DMS79 (cell line): Measurements from ENCODE around the gene RNF149.
"Not testable (repeated sequence)": the region's sequence is repeated elsewhere in the genome, so short reads cannot be mapped to it uniquely, and the experiment has no call there.

ENCODE experiments used
- DNase-seq: peaks from one replicate; lab custom pipeline; 2025; lab: John Stamatoyannopoulos, UW

Gene RNF149, protein sequence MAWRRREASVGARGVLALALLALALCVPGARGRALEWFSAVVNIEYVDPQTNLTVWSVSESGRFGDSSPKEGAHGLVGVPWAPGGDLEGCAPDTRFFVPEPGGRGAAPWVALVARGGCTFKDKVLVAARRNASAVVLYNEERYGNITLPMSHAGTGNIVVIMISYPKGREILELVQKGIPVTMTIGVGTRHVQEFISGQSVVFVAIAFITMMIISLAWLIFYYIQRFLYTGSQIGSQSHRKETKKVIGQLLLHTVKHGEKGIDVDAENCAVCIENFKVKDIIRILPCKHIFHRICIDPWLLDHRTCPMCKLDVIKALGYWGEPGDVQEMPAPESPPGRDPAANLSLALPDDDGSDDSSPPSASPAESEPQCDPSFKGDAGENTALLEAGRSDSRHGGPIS

DNA sequence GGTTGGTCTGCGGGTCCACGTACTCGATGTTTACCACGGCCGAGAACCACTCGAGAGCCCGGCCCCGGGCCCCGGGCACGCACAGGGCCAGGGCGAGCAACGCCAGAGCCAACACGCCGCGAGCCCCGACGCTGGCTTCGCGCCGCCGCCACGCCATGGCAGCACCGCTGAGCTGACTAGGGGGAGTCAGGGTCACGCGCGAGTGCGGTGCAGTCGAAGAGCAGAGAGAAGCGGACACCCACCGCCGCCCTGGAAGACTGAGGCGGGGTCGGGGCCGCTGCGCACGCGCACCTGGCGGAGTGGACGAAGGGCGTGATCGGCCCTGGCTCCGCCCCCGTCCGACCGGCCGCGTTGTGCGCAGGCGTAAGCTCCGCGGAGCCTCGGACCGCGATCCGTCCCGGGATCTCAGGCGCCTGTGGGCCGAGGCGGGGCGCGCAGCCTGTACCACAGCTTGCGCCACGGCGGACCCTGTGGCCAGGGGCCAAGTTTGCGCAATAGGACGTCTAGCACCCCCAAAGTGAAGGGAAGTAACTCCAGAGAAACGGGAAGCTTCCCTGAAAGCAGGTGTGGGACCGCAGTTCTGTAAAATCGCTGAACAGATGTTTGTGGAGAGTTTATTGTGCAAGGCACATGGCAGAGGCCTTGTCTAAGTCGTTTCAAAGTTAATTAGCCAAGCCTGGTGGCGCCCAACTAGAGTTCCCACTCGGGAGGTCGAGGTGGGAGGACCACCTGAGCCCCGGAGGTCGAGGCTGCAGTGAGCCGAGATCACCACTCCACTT is at the start of gene RNF149:
TSS of gene RNF149 (minus strand) at position 270 of the 779 bp plus-strand sequence. CDS start at position 157, 113 bp downstream.
- peak; percentile 43 for DNase-seq

DNA sequence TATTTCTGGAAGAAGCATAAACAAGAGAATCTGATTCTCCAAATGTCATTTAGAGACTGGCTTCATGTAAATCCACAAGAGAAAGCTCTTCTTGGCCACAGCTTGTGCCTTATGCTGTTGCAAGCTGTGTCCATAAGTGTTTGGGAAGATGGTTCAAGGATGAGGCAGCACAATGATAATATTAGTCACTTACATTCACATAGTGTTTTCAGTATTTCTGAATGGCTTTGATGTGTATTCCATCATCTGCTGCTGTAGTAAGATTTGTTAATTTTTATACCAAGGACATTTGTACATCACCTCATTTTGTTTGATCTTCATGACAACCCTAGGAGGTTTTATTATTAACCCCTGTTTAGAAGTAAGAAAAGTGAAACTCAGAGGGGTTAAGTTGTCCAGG is 48.9 kb upstream of the RNF149 start:
- DNase-seq, result no peak

DNA sequence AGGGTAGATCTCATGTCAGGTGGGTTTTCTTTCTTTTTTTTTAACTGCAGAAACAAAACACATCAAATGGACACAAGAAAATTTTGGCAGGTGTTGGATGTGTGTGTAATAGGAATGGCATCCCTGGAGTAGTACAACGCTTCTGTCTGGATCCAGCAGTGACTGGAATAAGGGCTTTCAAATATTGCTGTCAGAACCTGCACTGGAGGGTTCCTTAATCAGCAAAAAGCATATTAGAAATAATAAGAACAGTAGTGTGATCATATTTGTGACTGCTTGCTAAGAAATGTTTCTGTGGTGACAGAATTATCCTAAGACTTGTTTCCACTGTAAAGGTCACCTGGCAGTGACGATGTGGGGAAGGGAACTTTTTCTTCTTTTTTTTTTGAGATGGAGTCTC is 48.0 kb upstream of the RNF149 start:
- DNase-seq, result no peak

DNA sequence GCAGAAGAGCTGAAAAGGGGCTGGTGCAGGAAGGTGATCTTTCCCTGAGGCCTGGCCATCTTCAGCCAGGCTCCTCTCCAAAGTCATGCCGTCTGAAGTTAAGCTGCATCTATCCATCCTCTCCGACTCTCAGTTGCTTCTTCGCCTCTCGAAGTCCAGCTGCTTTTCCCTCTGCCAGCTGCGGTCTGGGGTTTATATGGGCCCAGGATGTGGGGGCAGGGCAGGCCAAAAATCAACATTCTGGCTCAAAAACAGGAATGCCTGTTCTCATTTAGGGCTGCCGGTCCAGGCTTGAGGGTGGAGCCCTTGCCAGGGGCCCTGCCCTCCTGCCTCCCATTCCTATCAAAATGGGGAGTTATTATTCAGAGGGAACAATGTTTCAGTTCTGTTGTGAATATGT is 47.6 kb upstream of the RNF149 start:
- no peak for DNase-seq

DNA sequence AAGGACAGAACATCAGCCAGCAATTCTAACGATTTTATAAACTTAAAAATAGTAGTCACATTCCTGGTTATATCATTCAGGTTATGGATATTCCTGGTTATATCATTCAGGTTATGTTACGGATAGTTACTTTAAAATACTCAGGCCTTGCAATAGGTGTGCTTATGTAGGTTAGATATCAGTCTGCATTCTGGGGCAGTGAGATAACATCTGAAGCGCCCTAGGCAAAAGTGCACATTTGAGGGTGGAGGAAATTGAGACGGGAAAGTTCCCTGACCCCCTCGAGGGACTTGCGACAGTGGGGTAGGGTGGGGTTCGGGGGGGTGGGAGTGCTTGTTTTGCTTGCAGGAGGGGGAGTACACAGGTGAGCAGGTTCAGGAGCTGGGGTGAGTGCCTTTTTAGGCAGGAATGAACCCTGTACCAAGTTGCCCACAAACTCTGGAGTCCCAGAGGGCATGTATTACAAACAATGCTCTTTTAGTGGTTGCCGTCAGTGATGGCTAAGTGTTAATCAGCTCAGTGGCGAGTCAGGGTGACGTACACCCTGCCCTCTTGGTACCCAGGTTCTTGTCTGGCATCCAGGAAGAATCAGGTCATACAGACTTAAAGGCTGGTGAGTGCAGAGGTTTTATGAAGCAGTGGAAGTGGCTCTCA is 47.0 kb upstream of the RNF149 start:
- DNase-seq, result no peak

DNA sequence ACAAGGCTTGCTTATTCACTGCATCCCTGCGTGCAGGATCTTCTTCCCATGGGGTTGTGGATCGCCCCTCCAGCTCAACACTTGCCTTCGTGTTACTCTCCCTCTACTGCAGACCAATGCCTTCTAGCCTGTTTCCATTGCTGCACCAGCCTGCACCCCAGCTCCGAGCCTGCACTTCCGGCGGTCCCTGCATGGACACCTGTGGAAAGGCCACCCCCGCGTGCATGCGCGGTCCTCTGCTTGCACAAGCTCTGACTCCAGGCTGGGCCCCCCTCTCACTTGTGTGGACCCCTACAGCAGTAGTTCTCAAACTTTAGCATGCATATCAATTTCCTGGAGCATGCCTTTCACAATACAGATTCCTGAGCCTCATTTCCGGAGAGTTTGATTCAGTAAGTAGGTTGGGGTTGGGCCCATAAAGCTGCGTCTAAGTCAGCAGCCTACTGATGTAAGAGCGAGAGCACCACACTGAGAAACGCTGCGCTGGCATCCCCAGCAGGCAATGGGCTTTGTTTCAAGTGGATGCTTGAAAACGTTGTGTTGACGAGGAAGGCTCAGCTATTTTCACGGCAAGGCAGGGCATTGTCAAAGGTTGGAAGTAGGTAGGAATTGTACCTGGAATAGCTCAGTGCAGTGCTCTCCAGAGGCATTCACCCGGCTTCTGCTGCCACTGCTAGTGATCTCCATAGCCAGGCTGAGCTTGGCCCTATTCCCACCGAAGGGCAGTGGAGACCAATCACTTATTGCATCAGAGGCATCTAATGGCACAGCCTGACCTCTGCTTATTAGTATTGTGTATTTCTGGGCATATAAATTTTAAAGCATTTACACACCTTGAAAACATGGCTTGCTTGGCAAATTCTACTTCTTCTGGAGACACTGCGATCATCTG is 46.2 kb upstream of the RNF149 start:
- no peak for DNase-seq

DNA sequence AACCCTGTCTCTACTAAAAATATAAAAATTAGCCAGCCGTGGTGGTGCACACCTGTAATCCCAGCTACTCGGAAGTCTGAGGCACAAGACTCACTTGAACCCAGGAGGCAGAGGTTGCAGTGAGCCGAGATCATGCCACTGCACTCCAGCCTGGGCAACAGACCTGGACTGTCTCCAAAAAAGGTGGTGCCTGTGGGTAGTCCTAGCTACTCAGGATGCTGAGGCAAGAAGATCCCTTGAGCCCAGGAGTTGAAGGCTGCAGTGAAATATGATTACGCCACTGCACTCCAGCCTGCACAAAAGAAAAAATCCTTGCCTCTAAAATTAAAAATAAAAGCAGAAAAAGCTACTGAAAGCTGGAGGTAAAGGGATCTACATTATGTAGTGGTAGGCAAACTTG is 44.1 kb upstream of the RNF149 start:
- DNase-seq, result not testable (repeated sequence)

DNA sequence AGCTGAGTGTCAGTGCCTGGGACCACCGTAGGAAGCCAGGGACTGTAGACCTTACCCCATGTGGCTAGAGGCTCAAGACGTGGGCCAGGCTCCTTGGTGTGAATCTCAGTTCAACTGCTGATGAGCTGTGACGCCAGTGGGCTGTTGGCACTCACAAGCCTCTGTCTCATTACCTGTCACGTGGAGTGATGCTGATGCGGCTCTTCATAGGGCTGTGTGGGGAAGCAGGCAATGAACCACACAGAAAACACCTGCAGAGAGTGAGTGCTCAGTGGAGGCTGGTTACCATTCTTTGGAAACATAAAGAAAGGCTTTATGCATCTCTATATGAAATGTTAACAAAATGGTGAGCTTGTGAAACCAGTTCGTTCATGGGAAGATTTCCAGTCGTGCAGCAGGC is 42.7 kb upstream of the RNF149 start:
- no peak for DNase-seq

DNA sequence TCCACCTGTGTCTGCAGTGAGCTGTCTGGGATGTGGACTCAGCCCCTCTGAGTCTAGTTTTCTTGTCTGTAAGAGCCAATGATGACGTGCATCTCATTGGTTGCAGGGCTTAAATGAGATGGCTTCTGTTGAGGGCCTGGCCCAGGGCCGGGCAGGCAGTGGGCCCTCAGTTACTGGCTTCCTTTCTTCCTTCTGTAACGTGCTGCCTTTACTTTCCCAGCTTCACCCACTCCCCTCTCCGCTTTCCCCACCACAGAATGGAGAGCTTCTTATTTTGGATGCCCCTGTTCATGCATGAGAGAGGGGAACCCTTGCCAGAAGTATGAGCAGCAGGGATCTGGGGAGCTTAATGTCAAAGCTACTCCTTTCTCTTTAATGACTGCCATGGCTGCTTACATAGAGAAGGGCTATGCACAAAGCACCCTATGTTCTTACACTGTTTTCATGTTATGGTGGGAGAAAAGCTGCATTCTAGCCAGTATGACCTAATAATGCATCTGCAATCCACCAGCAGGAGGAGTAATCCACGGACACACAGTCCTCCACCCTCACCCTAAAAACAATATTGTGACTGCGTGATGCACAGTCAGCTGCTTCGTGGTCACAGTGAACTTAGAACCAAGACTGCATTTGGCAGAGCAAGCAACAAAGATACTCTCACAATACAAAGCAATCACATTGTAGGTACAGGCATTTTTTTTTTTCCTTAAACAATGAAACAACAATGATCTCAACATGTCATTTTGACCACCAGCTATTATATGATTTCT is 41.6 kb upstream of the RNF149 start:
- DNase-seq, result no peak

DNA sequence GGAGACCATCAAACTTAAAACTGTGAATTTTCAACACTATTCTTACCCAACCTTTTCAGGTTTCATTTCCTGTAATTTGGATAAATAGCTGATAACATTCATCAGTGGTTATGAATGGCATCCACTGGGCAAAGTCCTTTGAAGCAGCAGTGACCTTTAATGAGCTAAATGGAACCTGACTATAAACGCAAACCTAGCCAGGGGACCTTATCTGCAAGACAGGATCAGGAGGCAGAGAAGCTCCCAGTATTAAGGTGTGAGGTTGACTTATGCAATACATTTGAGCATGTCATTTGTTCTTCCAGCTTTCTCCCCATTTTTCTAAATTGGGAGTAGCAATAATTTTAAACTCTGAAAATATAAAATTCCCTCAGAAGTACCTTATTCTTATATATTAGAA is 40.4 kb upstream of the RNF149 start:
- no peak for DNase-seq

DNA sequence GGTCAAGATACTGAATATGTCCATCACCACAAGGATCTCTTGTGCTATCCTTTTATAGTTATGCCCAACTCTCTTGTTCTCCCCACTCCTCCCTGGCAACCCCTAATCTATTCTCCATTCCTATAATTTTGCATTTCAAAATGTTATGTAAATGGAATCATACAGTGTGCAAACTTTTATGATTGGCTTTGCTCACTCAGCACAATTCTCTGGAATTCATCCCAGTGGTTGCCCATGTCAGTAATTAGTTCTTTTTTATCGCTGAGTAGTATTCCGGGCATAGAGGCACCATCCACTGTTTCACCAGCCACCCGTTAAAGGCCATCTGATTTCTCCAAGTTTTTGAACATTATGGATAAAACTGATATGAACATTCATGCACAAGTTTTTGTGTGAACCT is 38.4 kb upstream of the RNF149 start:
- DNase-seq, result no peak

DNA sequence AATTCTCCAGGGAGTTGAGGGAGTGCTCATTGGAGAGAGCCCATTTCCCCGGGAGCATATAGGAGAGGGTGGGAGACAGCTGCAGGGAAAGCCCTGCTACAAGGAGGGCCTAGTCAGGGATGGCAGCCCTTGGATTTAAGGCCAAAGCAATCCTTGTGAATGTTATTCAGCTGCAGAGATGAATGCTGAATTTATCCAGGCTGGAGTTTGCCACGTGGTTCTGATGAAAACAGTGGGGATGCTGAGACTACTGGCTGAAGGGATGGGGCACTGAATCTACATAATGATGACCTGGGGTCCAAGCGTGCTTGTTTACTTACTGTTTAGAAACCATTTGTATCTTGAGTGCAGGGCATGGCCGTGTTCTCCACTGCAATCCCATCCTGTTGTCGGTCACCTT is 35.6 kb upstream of the RNF149 start:
- no peak for DNase-seq

DNA sequence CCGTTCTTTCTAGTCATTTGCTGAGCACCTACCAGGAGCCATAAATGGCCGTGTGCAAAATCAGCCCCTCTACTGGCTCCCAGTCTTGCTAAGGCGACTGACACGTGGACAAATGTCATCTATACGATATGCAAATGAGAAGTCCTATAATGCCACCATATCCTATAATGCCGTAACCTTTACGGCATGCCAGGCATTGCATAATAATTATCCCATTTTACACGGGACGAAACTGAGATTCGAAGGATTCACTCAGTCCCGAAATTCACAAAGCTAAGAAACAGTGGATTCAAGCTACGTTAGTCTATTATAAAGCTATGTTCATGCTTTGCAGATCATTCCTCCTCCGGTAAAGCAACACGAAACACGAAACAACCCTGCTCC is 34.1 kb upstream of the RNF149 start:
- DNase-seq, result no peak

DNA sequence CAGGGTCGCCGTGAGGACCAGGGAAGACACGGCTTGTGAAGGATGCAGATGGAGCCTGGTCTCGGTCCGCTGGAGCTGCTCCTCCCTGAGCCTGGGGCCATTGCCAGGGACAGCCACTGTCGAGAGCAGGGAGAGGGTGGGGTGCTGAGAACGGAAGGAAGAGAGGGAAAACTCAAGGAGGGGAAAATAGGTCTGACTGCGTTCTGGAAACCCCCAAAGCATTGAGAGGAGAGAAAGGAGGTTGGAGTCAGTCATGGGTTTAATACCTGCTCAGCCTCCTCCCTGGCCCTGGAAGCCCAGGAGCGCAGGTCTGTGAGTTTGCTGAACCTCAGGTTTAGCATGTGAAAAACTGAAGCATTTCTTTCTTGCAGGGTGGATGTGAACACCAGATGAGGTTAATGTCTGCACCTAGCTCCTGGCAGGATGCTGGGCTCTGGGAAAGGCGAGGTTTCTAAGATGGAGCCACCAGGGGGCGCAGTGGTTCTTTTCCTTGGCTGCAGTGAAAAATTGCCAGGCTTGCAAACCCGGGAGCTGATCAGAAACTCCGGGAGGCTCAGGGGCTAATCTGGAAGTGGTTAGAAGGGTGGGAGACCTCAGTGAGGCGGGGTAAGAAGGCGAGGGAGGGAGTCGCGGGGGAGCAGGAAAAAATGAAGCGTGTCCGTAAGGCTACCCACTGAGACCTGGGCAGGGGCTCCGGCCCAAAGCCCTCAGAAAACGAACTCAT is 33.6 kb upstream of the RNF149 start:
- DNase-seq, result peak; percentile 9

DNA sequence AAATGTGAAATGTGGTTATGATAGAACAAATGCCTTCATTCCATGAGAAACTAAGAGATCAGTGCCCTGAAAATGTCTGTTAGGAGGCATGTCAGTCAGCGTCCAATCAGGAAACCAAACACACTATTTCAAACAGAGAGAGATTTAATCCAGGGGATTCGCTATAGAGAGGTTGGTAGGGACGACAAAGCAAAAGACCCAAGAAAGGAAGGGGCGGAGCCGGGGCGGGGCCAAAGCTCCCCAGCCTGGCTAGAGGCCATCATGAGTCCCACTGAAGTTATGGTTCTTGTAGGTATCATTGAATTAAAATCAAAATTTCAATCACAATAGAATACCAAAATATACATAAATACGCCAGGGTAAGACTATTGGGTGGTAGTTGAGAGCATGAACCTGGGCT is 32.9 kb upstream of the RNF149 start:
- DNase-seq, result no peak

DNA sequence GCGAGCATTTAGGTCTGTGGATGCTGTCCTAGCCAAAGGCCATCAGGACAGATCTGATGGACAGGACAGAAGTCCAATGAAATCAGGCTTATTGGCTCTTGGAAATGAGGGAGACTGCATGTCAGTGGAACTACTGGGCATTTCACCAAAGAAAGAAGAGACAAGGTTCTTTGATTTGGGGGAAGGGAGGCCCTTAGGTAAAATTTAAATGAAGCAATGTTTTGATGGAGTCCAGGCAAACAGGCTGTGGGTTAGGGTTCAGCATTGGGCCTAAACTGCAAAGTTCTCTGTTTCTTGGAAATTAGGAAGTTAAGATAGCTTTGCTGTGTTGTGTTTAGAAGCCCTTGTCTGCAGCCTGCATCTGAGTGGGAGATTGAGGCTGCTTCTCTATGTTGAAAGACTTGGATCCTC is 31.6 kb upstream of the RNF149 start:
- no peak for DNase-seq

DNA sequence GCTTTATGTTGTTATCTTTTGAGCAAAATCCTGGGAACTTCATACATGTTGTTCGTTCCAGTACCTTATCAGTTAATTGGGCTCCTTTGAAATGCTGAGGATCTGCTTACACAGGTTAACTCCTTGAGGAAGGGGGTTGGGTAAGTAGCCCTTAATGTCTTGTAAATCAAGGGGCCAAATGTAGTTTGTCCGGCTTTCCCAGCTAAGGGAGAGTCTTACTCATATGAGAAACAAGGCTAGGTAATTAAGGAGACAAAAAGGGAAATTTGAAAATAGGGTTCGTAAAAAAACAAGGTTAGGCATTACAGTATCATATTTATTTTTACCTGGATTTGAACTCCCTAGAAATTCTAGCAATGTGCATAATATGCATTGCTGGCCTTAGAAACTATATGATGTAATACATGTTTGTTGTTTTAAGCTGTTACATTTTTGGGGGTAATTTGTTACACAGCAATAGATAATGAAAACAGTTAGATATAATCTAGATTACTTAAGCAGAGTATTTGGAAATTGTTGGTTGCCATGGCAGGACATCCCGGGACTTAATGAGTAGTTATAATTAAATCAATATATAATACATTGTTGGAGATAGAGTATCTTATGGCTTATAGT is 30.9 kb upstream of the RNF149 start:
- no peak for DNase-seq

DNA sequence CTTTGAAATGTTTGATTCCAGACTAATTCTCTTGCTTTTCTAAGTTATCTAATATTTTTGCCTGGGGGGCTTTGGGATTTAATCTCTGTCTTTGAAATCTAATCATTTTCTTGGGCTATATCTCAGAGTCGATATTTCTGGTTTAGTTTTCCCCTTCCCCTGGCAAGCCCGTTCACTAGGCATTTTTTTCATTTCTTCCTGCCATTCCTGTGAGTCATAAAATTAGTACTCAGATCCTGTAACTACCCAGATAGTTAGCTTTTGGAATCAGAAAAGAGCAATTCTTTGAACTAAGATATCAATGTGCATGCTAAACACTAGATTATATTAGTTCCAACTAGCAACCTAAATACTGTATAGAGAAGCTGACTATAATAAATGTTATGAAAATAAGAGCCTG is 29.4 kb upstream of the RNF149 start:
- no peak for DNase-seq

DNA sequence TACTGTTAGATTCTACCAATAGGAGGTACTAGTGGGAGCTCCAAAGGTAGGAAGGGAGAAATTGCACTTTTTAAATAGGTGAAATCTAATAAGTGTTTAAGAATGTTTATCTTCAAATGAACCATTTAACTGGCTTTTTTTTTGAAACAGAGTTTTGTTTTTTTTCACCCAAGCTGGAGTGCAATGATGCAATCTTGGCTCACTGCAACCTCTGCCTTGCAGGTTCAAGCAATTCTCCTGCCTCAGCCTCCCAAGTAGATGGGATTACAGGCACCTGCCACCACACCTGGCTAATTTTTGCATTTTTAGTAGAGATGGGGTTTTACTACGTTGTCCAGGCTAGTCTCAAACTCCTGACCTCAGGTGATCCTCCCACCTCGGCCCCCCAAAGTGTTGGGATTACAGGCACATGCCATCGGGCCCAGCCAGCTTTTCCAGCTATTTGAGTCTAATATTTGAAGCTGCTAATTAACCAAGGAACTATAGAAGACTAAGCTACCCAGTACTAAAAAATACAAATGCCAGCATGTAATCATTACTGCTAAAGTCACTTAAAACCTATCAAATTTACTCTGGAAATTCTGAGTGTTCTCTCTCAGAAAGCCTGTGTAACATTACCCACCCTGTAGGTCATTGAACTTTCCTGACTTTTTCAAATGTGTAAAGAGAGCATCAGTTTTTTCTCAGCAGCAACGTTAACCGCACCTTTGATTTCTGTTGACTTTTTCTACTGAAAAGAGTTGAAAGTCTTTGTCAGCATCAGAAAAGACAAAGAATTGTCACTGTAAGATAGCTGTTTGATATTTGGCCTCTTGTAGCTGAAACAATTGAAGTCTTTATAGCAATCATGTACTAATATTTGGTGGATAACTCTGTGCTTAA is 24.6 kb upstream of the RNF149 start:
- DNase-seq, result no peak
